D721Med (cell line): ENCODE data around the gene GPT2.

Experiments
- DNase-seq: peaks from one replicate; pipeline ENCODE4 v3.0.0; 2011; ENCODE audit warnings: low spot score; ENCODE audit not compliant: insufficient read length
- FAIRE-seq: peaks from 2 replicates; lab custom pipeline; 2011; peaks lifted over from hg19 to GRCh38; lab: Jason Lieb, UNC
- TF ChIP-seq, protein P1 (sequence below): IDR thresholded peaks from 2 replicates; pipeline ENCODE4 v1.5.1; 2012; ENCODE audit warnings: mild to moderate bottlenecking, control low read depth; ENCODE audit not compliant: insufficient read depth; ENCODE audit errors: missing control alignments

Gene GPT2

DNA sequence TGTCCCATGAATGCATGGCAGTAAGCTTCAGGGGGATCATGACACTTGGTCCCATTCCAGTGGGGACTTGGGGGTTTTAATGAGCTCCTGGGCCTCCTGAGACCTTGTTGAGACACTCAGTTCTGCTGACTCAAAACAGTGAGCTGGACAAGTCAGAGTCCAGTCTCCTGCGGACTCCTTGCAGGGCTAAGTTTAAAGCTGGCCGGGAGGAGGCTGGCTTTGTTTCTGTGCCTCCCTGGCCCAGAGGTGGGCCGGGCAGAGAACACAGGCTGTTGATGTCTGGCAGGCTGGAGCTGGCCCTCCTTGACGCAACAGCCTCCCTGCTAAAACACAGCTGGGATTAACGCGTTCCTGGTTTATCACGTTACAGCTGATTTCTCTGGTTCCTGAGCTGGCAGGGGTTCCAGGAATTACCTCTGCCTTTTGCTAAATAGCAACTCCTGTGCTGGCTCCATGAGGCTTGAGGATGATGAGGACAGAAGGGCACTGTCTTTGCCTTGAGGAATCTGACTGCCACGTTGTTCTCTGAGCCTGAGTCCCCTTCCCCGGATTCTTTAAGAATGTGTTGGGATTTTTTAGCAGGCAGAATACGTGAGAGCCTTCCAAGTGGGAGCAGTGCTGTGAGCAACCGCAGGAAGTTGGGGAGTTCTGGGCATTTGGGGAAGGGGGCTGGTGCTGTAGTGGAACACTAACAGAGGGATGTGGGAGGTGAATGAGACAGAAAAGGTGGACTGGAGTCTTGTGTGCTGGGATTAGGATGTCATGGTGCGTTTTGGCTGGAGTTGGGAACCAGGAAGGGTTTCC lies 2.0 kb downstream of the GPT2 start:
- TF ChIP-seq, protein P1, sequence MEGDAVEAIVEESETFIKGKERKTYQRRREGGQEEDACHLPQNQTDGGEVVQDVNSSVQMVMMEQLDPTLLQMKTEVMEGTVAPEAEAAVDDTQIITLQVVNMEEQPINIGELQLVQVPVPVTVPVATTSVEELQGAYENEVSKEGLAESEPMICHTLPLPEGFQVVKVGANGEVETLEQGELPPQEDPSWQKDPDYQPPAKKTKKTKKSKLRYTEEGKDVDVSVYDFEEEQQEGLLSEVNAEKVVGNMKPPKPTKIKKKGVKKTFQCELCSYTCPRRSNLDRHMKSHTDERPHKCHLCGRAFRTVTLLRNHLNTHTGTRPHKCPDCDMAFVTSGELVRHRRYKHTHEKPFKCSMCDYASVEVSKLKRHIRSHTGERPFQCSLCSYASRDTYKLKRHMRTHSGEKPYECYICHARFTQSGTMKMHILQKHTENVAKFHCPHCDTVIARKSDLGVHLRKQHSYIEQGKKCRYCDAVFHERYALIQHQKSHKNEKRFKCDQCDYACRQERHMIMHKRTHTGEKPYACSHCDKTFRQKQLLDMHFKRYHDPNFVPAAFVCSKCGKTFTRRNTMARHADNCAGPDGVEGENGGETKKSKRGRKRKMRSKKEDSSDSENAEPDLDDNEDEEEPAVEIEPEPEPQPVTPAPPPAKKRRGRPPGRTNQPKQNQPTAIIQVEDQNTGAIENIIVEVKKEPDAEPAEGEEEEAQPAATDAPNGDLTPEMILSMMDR = no peak
- no peak for FAIRE-seq

DNA sequence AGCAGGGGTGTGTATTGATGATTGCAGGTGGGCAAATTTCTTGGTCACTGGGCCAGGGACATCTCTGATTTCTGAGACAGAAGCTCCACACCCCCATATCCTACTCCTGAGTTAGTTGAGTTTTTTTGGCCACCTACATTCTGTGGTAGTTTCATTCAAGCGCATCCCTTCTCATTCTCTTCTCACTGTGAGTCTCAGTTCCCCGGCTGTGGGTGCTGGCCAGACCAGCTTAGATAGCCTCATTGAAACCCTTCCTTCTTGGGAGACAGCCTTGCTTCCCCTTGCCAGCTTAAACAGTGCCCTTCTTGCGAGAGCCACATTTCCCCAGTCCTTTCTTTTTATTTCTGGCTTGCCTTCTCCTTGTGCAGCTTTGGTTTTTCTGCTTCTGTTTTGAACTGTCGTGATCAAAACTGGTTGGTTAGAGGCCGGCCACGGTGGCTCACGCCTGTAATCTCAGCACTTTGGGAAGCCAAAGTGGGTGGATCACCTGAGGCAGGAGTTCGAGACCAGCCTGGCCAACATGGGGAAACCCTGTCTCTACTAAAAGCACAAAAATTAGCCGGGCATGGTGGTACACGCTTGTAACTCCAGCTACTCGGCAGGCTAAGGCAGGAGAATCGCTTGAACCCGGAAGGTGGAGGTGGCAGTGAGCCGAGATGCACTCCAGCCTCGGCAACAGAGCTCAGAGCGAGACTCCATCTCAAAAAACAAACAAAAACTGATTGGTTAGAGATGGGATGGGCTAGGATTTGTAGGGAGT lies 2.8 kb downstream of the GPT2 start:
- FAIRE-seq (no peak), DNase-seq (no peak)
- TF ChIP-seq, protein P1 = no peak

More for the DNA sequence above, 2.0 kb downstream of the GPT2 start:
- no peak for DNase-seq

DNA sequence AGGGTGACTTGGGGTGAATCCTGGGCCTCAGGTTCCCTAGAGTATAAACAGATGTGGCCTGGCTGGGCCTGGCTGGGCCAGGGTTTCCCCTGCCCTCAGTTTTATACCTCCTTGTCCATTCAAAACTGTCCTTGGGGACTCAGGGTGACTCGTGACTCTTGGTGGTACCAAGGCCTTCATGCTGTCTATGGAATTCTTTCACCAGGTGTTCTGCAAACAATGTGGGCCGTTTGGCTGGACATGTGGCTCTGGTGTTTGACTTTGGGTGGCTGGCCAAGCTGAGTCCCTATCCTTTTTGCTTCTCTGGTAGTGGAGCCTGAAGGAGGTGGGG lies 3.3 kb downstream of the GPT2 start:
- FAIRE-seq (no peak), DNase-seq (no peak)
- TF ChIP-seq, protein P1 = no peak

DNA sequence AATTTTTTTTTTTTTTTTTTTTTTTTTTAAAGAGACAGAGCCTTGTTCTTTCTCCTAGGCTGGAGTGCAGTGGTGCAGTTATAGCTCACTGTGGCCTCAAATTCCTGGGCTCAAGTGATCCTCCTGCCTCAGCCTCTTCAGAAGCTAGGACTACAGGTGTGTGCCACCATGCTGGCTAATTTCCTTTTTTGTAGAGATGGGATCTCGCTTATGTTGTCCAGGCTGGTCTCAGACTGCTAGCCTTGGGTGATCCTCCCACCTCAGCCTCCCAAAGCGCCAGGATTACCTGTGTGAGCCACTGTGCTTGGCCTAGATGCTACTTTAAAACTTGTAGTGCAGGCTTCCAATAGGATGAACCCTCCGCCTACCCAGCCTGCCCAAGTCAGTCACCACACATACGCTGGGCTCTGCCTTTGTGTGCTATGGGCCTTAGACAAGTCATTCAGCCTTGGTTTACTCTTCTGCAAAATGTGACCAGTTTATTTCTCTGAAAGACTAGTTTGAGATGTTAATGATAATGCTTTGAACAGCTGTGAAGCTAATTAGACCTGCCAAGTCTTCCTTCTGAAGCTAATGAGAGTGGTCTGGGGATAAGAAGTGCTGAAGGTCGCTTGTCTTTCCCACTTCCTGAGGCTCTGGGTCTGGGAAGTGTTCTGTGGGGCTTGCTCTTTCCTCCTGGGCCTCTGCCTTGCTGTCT lies 5.2 kb downstream of the GPT2 start:
- TF ChIP-seq, protein P1 = no peak
- DNase-seq (no peak), FAIRE-seq (no peak)

DNA sequence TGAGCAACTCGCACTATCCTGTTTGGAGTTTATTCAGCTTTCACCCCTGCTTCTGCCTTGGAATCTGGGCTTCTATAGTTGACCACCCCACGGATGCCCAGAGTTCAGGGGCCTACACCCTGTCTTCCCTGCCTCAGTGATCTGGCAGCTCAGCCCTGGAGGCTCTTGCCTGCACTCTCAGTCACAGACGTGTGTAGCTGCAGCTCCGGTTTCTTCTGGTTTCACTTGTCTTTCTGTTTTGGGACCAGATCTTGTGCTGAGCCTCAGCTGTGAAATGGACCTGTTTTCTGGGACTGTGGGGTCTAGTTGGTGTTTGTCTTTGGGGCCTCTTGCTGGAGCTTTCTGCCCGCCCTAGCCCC lies 5.8 kb downstream of the GPT2 start:
- FAIRE-seq (no peak), DNase-seq (no peak)
- TF ChIP-seq, protein P1 = no peak

DNA sequence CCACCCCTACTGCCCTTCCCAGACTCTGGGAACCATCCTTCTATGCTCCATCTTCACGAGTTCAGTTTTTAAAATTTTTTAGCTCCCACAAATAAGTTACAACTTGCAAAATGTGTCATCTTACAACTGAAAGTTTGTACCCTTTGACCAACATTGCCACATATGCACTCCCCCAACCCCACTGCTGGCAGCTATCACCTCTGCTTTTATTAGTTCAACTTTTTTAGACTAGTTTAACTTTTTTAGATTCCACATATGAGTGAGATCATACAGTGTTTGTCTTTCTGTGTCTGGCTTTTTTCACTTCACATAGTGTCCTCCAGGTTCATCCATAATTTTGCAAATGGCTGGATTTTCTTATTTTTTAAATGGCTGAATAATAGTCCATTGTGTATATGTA lies 7.7 kb downstream of the GPT2 start:
- TF ChIP-seq, protein P1 = no peak
- no peak for FAIRE-seq

More for the DNA sequence above, 7.7 kb downstream of the GPT2 start:
- DNase-seq = no peak
